CD4-positive, alpha-beta T cell treated with Interleukin-10 for 1 hour (primary cell): ENCODE measurements around the gene BNC1.
"Not testable (repeated sequence)": the region's sequence is repeated elsewhere in the genome, so short reads cannot be mapped to it uniquely, and the experiment has no call there.

Source experiments
- DNase-seq: peaks from one replicate; pipeline ENCODE4 v3.0.0-alpha.2; 2020

BNC1 gene

GRCh38 chr15:83290236-83290635, 5.8 kb upstream of the BNC1 start:
- no peak for DNase-seq

GRCh38 chr15:83289160-83289559, 4.7 kb upstream of the BNC1 start:
- no peak for DNase-seq

GRCh38 chr15:83288381-83288801, 3.9 kb upstream of the BNC1 start:
- no peak for DNase-seq

- DNase-seq, result no peak
Measured at GRCh38 chr15:83287541-83288027, 3.1 kb upstream of the BNC1 start.

- DNase-seq, result no peak
Measured at GRCh38 chr15:83285979-83286553, 1.6 kb upstream of the BNC1 start.

GRCh38 chr15:83285284-83285978, 967 bp upstream of the BNC1 start:
- no peak for DNase-seq

- DNase-seq, result no peak
Measured at GRCh38 chr15:83283813-83284558, 478 bp downstream of the BNC1 start.

GRCh38 chr15:83283138-83283812, 1.2 kb downstream of the BNC1 start:
- DNase-seq, result no peak

- no peak for DNase-seq
Measured at GRCh38 chr15:83282776-83283137, 1.7 kb downstream of the BNC1 start.

GRCh38 chr15:83282141-83282540, 2.3 kb downstream of the BNC1 start:
- no peak for DNase-seq

- no peak for DNase-seq
Measured at GRCh38 chr15:83278191-83278590, 6.3 kb downstream of the BNC1 start.

GRCh38 chr15:83276661-83277060, 7.8 kb downstream of the BNC1 start:
- DNase-seq, result no peak

- DNase-seq, result no peak
Measured at GRCh38 chr15:83275412-83275811, 9.1 kb downstream of the BNC1 start.

GRCh38 chr15:83270176-83270575, 14.3 kb downstream of the BNC1 start:
- DNase-seq, result no peak

- DNase-seq, result no peak
Measured at GRCh38 chr15:83268147-83268546, 16.3 kb downstream of the BNC1 start.

- DNase-seq, result no peak
Measured at GRCh38 chr15:83262594-83263315, 21.7 kb downstream of the BNC1 start.

GRCh38 chr15:83262181-83262580, 22.3 kb downstream of the BNC1 start:
- not testable (repeated sequence) for DNase-seq

GRCh38 chr15:83250781-83251180, 33.7 kb downstream of the BNC1 start:
- DNase-seq, result no peak

- no peak for DNase-seq
Measured at GRCh38 chr15:83249030-83249343, 35.5 kb downstream of the BNC1 start.

- peak; percentile 53 for DNase-seq
Measured at GRCh38 chr15:83248151-83249029, 36.1 kb downstream of the BNC1 start.

GRCh38 chr15:83243634-83244033, 40.8 kb downstream of the BNC1 start:
- no peak for DNase-seq

- DNase-seq, result no peak
Measured at GRCh38 chr15:83230242-83230641, 54.2 kb downstream of the BNC1 start.
